WERI-Rb-1 (cell line): ENCODE data around the gene DDI2.

Experiments used
- DNase-seq: peaks from one replicate; pipeline ENCODE4 v3.0.0-alpha.2; 2020
- H3K27ac ChIP-seq: fragments of 250-450 bp; sonication (Bioruptor Pico); 2 replicates; pipeline ENCODE4 v1.5.1; 2020; ENCODE audit warnings: mild to moderate bottlenecking, moderate library complexity
- H3K27me3 ChIP-seq: fragments of 250-450 bp; sonication (Bioruptor Pico); 2 replicates; pipeline ENCODE4 v1.5.1; 2021; ENCODE audit warnings: mild to moderate bottlenecking, low read depth, moderate library complexity; ENCODE audit not compliant: insufficient read depth, severe bottlenecking
- H3K36me3 ChIP-seq: fragments of 250-450 bp; sonication (Bioruptor Pico); 2 replicates; pipeline ENCODE4 v1.5.1; 2020; ENCODE audit warnings: mild to moderate bottlenecking, moderate library complexity
- H3K4me3 ChIP-seq: 2 replicates; pipeline ENCODE4 v1.5.1; 2011; ENCODE audit warnings: low read depth, mild to moderate bottlenecking, control low read depth, low read length
- H3K9me3 ChIP-seq: fragments of 250-450 bp; sonication (Bioruptor Pico); 2 replicates; pipeline ENCODE4 v1.5.1; 2021; ENCODE audit warnings: mild to moderate bottlenecking, moderate library complexity; ENCODE audit not compliant: severe bottlenecking
- CTCF ChIP-seq: IDR thresholded peaks from 2 replicates; pipeline ENCODE4 v1.5.1; 2011; ENCODE audit warnings: low read depth, mild to moderate bottlenecking, control low read depth, inconsistent platforms, low read length

The DDI2 gene

DNA sequence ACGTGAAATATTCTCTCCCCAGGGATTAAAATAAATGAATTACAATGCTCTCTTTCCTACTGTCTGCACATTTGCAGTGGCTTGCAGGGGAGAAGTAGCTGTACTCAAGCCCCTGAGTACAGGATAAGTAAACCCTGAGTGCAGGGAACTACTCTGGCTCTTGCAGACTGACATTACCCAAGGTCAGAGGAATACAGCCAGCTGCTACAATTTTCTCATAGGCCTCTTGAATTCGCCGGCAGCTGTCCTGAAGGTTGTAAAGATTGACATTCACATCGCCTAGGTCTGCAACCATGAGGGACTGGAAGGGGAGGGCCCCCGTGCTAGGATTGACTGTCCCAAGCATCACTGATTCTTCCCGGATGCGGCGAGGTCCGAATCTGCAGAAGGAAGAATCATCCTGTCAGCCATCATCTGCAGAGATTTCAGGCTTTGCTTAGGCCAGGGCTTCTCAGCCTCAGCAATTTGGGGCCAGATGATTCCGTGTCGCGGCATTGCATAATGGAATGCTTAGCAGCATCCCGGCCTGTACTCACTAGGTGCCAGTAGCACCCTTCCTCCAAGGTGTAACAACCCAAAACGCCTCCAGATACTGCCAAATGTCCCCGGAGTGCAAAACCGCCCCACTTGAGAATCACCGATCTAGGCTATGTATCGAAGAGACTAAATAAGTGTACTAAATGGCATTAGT, 34.1 kb upstream of the DDI2 start:
- Histone ChIP-seq H3K36me3 (no peaks in the 10 kb centered on the region), H3K27ac (no peak overlapping the region), H3K9me3 (no peaks in the 10 kb centered on the region), H3K27me3 (no peaks in the 10 kb centered on the region), H3K4me3 (no peak overlapping the region)
- TF ChIP-seq CTCF: no peak
- DNase-seq: no peak

DNA sequence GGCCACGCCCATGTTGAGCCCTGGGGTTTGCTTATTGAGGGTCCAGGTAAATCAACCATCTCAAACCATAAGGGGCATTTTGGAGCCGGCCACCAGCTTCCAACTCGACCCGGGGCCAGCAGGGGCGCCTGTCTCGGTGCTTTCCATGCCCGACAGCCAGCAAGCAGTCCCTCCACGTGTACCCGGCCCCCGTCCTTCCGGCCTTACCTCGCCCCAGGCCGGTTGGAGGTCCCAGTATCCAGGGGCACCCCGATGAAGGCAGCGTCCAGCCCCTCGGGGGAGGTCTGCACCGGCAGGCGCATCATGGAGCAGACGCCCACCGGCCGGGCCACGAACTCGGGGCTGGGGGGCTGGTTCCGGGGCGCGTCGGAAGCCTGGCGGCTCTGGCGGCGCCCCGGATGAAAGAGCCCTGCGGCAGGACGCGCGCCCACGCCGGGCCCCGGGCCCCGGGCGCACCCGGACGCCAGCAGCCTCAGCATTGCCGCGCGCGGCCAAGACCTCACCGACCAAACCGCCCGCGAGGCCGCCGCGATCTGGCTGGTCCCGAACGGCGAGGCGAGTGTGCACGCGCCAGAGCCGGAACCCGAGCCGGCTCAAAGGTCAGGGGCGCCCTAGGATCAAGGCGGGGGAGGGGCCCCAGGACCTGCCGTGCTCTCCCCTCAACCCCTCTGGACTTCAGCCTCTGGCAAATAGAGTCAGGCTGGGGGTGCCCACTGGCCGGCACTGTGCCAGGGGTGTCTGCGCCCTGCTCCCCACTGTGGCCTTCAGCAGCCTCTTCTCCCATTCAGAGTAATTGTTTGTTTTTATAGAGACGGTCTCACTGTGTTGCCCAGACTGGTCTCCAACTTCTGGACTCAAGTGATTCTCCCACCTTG, 32.5 kb upstream of the DDI2 start, which contains the start of gene AGMAT:
TSS of gene AGMAT (minus strand) at position 563 of the 875 bp plus-strand sequence. CDS start at position 479, 84 bp downstream.
- no peaks in the 10 kb centered on the region for H3K27me3 ChIP-seq
- H3K4me3 ChIP-seq: peak within 1 kb of the TSS; percentile 42
- no peaks in the 10 kb centered on the region for H3K36me3 ChIP-seq
- peak; percentile 63 for DNase-seq
- no peak within 1 kb of the TSS; the same call in 1 of the 2 replicates for H3K27ac ChIP-seq
- no peaks in the 10 kb centered on the region for H3K9me3 ChIP-seq
- peak; percentile 59 for TF ChIP-seq CTCF

DNA sequence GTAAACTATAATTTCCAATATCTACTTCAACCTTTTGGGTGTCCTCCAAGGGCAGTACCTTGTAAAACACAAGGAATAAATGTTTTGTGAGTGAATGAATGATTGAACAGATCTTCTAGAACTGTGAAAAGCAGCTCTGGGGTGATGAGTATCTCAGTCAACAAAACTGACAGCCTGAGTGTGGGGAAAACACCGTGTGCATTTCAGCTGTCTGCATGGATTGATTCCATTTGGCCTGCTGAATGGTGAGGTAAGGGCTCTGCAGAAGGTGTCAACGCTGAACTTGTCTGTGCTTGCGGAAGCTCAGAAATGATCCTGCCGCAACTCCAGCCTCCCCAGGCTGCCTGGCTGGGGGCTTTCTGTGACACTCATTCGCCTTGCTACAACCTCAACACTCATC, 25.0 kb upstream of the DDI2 start:
- Histone ChIP-seq H3K4me3 (no peak overlapping the region), H3K27me3 (no peaks in the 10 kb centered on the region)

DNA sequence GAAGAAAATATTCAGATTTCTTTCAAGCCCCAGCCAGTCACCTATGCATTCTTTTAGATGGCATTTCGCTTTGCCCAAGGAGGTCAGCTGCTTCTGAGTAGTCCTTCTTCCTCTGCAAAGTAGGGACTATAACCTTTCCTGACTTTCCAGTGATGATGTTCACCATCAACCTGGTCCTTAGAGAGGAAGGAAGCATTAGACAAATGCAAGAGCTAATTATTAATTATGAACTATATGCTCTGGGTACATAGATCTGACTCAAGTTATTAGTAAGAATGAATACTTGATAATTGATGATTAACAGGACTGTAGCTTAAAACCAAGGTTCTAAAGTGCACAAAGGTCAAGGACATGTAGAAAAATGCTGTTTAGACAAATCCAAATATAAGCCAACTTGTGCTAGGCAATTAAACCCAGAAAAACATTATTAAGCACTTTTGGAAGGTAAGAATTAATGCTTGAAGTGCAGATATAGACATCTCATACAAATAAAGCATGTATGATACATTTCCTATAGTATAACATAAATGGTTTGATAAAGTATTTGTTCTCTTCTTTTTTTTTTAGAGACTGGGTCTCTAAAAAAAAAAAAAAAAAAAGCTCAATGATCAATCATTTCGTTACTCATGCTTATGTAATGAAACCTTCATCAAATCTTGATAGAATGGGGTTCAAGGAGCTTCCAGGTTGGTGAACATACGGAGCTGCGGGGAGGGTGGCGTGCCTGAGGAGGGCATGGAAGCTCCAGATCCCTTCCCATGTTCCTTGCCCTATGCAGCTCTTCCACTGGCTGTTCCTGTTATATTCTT, 21.2 kb upstream of the DDI2 start:
- Histone ChIP-seq H3K4me3 (no peak overlapping the region), H3K27me3 (no peaks in the 10 kb centered on the region), H3K9me3 (no peaks in the 10 kb centered on the region), H3K36me3 (no peaks in the 10 kb centered on the region), H3K27ac (no peak overlapping the region)
- no peak for DNase-seq
- TF ChIP-seq CTCF: no peak

More for the DNA sequence above, 25.0 kb upstream of the DDI2 start:
- Histone ChIP-seq H3K9me3 (no peaks in the 10 kb centered on the region), H3K36me3 (no peaks in the 10 kb centered on the region), H3K27ac (no peak overlapping the region)
- no peak for DNase-seq
- no peak for TF ChIP-seq CTCF

GRCh38 chr1:15598436-15598835, 18.8 kb upstream of the DDI2 start:
- Histone ChIP-seq H3K27ac (no peak overlapping the region), H3K9me3 (no peaks in the 10 kb centered on the region), H3K4me3 (no peak overlapping the region), H3K27me3 (no peaks in the 10 kb centered on the region), H3K36me3 (no peaks in the 10 kb centered on the region)
- TF ChIP-seq CTCF: no peak
- no peak for DNase-seq
